Coronary artery (tissue), 2 donors: Measurements from ENCODE around the gene TBC1D8.

Source experiments
- DNase-seq: peaks from one replicate; pipeline ENCODE4 v3.0.0-alpha.2; 2017; ENCODE audit warnings: low spot score
- H3K27ac ChIP-seq, 2 donors: fragments of 200-600 bp; sonication (generic); one replicate each; pipeline ENCODE4 v1.5.1; 2016 to 2019
- H3K4me3 ChIP-seq: fragments of 200-600 bp; sonication (generic); 2 replicates; pipeline ENCODE4 v1.5.1; 2016; ENCODE audit warnings: mild to moderate bottlenecking, moderate library complexity
- CTCF ChIP-seq: fragments of 200-600 bp; sonication (generic); IDR thresholded peaks from one replicate; pipeline ENCODE4 v1.5.1; 2019; ENCODE audit warnings: antibody characterized with exemption

TBC1D8 gene

GRCh38 chr2:100987974-100988373 is 163.2 kb downstream of the TBC1D8 start:
- H3K27ac ChIP-seq: no peak overlapping the region
- DNase-seq: no peak
- H3K4me3 ChIP-seq: no peak overlapping the region
- no peak for TF ChIP-seq CTCF

DNA sequence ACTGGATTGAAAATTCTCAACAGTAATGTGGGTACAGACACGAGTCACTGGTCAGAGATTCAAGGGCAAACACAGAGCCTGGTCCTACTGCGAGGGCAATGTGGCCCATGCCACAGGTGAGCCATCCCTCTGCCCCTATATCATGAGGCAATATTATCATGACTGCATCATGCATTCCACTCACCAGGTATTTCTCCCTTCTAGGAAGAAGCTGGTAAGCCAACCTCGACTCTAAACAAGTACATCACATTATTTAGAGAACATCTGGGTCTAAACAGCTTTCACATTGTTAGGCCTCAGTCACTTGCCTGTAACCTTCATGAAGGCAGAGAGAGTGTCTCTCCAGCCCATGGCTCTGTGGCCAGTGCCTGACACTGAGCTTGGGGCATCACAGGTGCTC is 163.6 kb downstream of the TBC1D8 start:
- no peak for DNase-seq
- Histone ChIP-seq H3K27ac (no peak overlapping the region), H3K4me3 (no peak overlapping the region)
- TF ChIP-seq CTCF: no peak

GRCh38 chr2:100986157-100986556 is 165.0 kb downstream of the TBC1D8 start:
- H3K27ac ChIP-seq: no peak overlapping the region
- TF ChIP-seq CTCF: no peak
- DNase-seq: no peak
- no peak overlapping the region for H3K4me3 ChIP-seq

DNA sequence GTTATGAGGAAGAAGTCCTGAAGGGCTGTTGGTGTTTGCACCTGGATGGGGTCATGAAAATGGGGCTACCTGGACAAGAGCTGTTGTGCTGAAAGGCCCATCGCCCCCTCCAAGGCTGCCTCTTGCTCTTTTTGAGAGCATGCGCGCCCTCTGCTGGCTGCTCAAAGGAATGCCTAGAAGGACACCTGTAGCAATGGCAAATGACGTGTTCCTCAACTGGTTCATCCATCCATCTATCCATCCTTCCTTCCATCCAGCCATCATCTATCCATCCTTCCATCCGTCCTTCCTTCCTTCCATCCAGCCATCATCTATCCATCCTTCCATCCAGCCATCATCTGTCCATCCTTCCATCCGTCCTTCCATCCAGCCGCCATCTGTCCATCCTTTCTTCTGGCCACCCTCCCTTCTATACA is 166.3 kb downstream of the TBC1D8 start:
- H3K27ac ChIP-seq: no peak overlapping the region
- DNase-seq: no peak

GRCh38 chr2:100983684-100984310 is 167.4 kb downstream of the TBC1D8 start:
- DNase-seq: no peak
- Histone ChIP-seq H3K4me3 (no peak overlapping the region), H3K27ac (peak overlapping the region in 1 of 2 donors; percentile 51)
- no peak for TF ChIP-seq CTCF

More for the DNA sequence above, 166.3 kb downstream of the TBC1D8 start:
- TF ChIP-seq CTCF: peak; percentile 83
- no peak overlapping the region for H3K4me3 ChIP-seq

- Histone ChIP-seq H3K4me3 (no peak overlapping the region), H3K27ac (peak overlapping the region in 1 of 2 donors; percentile 51)
- DNase-seq: no peak
- TF ChIP-seq CTCF: no peak
Measured at GRCh38 chr2:100983201-100983600, 168.0 kb downstream of the TBC1D8 start.

- no peak overlapping the region for H3K27ac ChIP-seq
- DNase-seq: no peak
- no peak for TF ChIP-seq CTCF
- no peak overlapping the region for H3K4me3 ChIP-seq
Measured at GRCh38 chr2:100982431-100982861, 168.7 kb downstream of the TBC1D8 start.
